Stimulated activated CD4-positive, alpha-beta T cell treated with anti-CD3 and anti-CD28 coated beads, Interleukin-4, amount 100 ng/mL, for 48 hours (primary cell): ENCODE data around the gene ITPK1.
"Not testable (repeated sequence)": the region's sequence is repeated elsewhere in the genome, so short reads cannot be mapped to it uniquely, and the experiment has no call there.

Experiments
- DNase-seq, 2 donors: peaks; one replicate each; pipeline ENCODE4 v3.0.0-alpha.2; 2020; ENCODE audit warnings: low read depth in 2 of 2

Gene ITPK1

GRCh38 chr14:93115821-93116675 lies at the start of gene ITPK1:
Gene ITPK1, minus strand, starts transcription at chr14:93115925. Its CDS starts 762 bp downstream, at chr14:93115163.
- peak; percentile 39 to 41 for DNase-seq

GRCh38 chr14:93163564-93163963 lies 47.8 kb upstream of the ITPK1 start:
- no peak for DNase-seq

DNA sequence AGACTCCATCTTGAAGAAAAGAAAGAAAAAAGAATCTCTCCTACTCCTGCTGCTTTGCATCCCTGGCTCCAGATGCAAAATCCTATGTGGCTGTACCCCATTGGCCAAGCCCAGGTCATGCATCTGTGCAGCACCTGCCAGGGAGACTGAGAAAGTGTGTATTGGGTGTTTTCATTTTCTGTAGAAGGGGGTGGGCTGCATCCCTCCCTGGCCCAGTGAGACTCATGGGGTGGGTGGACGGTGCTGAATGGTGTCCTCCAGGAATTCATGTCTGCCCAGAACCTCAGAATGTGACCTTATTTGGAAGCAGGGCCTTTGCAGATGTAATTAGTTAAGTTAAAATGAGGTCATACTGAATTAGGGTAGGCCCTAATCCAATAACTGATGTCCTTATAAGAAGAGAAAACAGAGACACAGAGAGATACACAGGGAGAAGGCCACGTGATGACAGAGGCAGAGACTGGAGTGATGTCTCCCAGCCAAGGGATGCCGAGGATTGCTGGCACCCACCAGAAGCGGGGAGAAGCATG lies 45.8 kb upstream of the ITPK1 start:
- DNase-seq: no peak

- no peak for DNase-seq
Measured at GRCh38 chr14:93160353-93160801, 44.7 kb upstream of the ITPK1 start.

GRCh38 chr14:93159625-93160352 lies 44.1 kb upstream of the ITPK1 start:
- DNase-seq: not testable (repeated sequence)

DNA sequence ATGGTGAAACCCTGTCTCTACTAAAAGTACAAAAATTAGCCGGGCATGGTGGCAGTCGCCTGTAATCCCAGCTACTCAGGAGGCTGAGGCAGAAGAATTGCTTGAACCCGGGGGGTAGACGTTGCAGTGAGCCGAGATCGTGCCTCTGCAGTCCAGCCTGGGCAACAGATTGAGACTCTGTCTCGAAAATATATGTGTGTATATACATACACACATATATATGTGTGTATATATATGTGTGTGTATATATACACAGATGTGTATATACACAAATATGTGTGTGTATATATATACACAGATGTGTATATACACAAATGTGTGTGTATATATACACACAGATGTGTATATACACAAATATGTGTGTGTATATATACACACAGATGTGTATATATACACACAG lies 42.6 kb upstream of the ITPK1 start:
- DNase-seq: not testable (repeated sequence)

- no peak for DNase-seq
Measured at GRCh38 chr14:93156693-93157369, 41.1 kb upstream of the ITPK1 start.

DNA sequence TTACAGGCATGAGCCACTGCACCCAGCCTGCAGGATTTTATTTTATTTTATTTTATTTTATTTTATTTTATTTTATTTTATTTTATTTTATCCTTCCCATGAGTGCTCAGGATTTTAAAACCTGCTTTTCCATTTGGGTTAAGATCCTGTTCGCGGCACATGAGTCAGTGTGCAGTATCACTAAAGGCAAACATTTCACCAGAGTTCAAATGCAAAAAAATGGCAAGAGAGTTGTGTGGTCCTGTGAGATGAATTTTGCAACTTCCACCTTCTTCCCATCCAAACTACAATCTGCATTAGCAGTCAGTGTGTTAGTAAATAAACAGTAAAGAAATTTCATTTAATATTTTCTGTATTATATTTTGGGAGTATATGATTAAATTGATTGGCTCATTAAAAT lies 39.9 kb upstream of the ITPK1 start:
- DNase-seq: no peak

GRCh38 chr14:93153121-93153520 lies 37.4 kb upstream of the ITPK1 start:
- DNase-seq: no peak

DNA sequence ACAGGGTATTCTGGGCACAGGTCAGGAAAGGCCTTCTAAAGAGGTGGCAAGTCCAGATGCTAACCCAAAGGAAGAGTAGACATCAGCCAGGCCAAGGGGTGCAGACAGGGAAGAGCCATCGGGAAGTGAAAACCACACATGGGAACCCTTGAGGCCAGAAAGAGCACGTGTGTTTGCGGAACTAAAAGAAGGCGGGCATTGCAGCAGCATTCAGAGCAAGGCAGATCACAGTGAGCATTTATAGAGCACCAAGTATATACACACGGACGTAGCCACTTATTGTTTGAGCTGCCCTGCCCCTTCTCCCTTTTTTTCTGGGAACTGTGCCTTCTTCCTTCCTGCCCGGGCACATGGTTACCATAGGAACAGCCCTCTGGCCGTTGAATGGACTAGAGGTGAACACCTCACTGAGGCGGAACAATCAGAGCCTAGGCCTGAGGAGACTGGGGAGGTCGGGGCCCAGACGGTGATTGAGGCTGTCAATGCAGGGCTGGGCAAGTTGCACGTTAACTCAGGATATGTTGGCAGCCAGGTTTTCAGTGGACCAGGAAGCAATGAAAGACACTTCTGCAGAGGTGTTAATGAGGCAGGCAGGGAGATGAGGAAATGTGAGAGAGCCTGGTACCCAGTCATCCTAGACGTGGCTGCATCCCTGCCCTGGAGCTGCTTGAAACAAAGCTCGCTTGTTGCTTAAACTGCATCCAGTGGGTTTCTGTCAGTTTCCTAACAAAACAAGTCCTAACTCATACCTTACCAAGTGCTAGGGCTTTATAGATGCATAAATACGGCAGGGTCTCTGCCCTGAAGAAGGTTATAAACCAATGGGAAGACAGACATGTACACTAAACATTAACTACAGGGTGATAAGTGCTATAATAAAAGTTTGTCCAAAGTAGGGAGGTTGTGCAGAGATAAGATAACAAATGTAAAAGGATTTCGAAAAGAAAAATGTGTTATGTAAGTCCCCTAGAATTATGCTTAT lies 34.8 kb upstream of the ITPK1 start:
- DNase-seq: no peak

- DNase-seq: no peak
Measured at GRCh38 chr14:93148979-93149378, 33.3 kb upstream of the ITPK1 start.

GRCh38 chr14:93146119-93146518 lies 30.4 kb upstream of the ITPK1 start:
- no peak for DNase-seq

GRCh38 chr14:93142854-93143652 lies 27.3 kb upstream of the ITPK1 start:
- no peak for DNase-seq

DNA sequence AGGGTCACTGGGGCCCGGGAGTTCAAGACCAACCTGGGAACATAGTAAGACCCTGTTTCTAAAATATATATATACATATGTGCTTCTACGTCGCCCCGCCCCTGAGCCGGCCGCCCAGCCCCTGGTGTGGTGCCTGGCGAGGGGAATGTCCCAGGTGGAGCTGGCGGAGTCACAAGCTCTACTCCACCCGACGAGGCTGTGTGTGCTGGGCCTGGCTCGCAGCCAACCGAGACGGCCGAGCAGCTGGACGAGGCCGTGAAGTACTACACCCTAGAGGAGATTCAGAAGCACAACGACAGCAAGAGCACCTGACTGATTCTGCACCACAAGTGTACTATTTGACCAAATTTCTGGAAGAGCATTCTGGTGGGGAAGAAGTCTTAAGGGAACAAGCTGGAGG lies 22.1 kb upstream of the ITPK1 start:
- no peak for DNase-seq

GRCh38 chr14:93136508-93136907 lies 20.8 kb upstream of the ITPK1 start:
- DNase-seq: not testable (repeated sequence)

DNA sequence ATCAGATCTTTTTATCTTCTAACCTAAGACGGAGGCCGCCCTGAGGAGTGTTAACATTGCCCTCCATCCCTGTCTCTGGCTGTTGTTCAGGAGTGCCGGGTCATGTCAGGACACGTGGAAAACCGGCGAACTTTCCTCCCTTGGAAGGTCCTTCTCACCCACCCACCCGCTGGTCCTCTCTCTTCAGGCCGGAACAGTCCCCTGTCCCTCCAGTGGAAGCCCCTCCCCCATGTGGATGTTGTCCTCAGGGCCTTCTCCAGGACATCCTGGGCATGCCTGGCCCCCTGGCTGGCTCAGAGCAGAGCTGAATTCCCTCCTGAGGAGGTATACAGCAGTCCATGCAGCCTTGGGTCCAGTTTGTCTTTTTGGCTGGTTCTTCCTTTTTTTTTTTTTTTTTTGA lies 20.3 kb upstream of the ITPK1 start:
- DNase-seq: no peak

DNA sequence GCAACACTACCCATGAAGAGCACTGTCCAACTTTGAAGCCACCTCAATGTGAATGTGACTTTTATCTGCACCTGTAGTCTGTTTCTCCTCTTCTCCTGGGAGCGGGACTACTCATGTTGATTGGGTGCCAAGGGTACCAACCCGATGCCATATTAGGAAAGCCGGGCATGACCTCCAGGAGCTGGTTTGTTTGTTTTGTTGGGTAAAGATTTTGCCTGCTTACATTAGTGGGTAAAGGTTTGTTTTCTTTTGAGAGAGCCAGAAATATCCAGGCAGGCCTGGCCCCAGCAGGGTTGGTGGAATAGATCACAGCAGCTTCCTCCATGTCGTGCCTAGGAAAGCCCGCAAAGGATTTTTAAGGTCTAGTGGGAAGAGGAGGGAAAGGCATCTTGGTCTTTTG lies 19.7 kb upstream of the ITPK1 start:
- no peak for DNase-seq

GRCh38 chr14:93133464-93133863 lies 17.7 kb upstream of the ITPK1 start:
- DNase-seq: no peak

- DNase-seq: no peak
Measured at GRCh38 chr14:93132472-93133065, 16.8 kb upstream of the ITPK1 start.
